Measurements from ENCODE around the gene SELENOM. TPM values are rescaled to one million over a fixed set of nuclear protein-coding genes. Genes with fewer than 3 reads are reported as not detected.

Gene SELENOM
- total RNA-seq, 1 donor from 2014 or later: 228 TPM

DNA sequence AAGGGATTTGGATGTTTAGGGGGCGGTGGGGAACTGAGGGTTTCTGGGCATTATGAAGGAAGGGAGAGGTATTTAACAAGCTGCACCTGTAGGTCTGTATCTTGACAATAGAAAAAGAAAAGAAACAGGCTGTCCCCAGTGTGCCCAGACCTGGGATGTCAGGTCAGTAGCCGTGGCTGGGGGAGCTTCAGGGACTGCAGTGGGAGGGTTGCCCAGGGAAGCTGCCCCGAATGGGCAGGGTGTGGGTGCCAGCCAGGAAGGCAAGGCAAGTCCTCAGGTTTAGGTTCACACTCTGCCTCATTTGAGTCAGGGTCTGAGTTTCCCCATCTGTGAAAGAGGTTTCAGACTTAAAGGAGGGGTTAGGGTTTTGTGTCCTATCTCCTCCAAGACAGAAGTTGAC is 16.9 kb upstream of the SELENOM start:
- Mint-ChIP-seq H3K27ac (ENCODE audit: unreplicated experiment) (no peak overlapping the region), H3K4me3 (ENCODE audit: unreplicated experiment) (no peak overlapping the region), H3K27me3 (ENCODE audit: low read depth) (no peaks in the 10 kb centered on the region), H3K9me3 (ENCODE audit: low read depth) (no peaks in the 10 kb centered on the region), H3K4me1 (ENCODE audit: low read depth) (peaks cover 14% of the 10 kb centered on the region), H3K36me3 (ENCODE audit: low read depth) (no peaks in the 10 kb centered on the region)
- TF ChIP-seq, protein P1, sequence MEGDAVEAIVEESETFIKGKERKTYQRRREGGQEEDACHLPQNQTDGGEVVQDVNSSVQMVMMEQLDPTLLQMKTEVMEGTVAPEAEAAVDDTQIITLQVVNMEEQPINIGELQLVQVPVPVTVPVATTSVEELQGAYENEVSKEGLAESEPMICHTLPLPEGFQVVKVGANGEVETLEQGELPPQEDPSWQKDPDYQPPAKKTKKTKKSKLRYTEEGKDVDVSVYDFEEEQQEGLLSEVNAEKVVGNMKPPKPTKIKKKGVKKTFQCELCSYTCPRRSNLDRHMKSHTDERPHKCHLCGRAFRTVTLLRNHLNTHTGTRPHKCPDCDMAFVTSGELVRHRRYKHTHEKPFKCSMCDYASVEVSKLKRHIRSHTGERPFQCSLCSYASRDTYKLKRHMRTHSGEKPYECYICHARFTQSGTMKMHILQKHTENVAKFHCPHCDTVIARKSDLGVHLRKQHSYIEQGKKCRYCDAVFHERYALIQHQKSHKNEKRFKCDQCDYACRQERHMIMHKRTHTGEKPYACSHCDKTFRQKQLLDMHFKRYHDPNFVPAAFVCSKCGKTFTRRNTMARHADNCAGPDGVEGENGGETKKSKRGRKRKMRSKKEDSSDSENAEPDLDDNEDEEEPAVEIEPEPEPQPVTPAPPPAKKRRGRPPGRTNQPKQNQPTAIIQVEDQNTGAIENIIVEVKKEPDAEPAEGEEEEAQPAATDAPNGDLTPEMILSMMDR (IDR thresholded peaks at IDR 0.05): no peak
- peak; percentile 55 for DNase-seq (ENCODE audit: low spot score)

- TF ChIP-seq, protein P1 (IDR thresholded peaks at IDR 0.05): no peak
Observed at GRCh38 chr22:31123292-31123602, 15.9 kb upstream of the SELENOM start.

DNA sequence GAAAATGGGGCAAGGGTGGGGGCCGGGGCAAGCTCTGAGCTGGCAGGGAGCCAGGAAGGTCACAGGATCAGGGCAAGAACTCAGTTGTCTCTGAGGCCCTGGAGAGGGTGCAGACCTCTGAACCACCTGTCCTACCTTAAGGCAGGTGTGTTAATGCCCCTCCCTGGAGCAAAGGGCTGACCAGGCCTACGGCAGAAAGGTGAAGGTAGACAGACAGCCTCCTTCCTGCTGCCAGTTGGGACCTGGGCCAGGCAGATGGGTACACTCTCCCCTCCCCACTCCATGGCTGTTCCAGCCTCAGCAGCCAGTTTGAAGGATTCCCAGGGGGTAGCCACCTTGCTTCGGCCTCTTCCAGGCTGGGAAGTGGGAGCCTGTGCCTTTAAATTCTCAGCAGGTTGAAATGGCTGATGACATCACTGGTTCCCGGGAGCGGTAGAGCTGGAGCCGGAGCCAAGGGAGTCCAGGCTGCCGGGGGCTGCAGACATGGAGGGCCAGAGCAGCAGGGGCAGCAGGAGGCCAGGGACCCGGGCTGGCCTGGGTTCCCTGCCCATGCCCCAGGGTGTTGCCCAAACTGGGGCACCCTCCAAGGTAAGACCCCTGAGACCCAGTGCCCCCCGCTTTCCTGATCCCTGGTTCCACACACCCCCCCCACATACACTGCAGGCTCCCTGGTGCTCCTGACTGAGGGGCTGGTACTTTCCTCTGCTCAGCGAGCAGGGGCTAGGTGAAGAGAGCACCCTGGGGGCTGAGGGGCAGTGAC is 15.3 kb upstream of the SELENOM start, which contains the start of gene INPP5J:
TSS of gene INPP5J (plus strand) at position 435 of the 760 bp plus-strand sequence. CDS start at position 484, 49 bp downstream.
- Mint-ChIP-seq H3K36me3 (ENCODE audit: low read depth) (no peaks in the 10 kb centered on the region), H3K9me3 (ENCODE audit: low read depth) (no peaks in the 10 kb centered on the region), H3K4me3 (ENCODE audit: unreplicated experiment) (peak within 1 kb of the TSS; percentile 76), H3K27ac (ENCODE audit: unreplicated experiment) (no peak within 1 kb of the TSS), H3K4me1 (ENCODE audit: low read depth) (peaks cover 14% of the 10 kb centered on the region), H3K27me3 (ENCODE audit: low read depth) (no peaks in the 10 kb centered on the region)
- DNase-seq (ENCODE audit: low spot score): peak; percentile 63
- TF ChIP-seq, protein P1 (IDR thresholded peaks at IDR 0.05): no peak

More at GRCh38 chr22:31123292-31123602, 15.9 kb upstream of the SELENOM start:
- H3K4me3 Mint-ChIP-seq (ENCODE audit: unreplicated experiment): peak overlapping the region; percentile 76
- H3K4me1 Mint-ChIP-seq (ENCODE audit: low read depth): peaks cover 14% of the 10 kb centered on the region
- no peaks in the 10 kb centered on the region for H3K27me3 Mint-ChIP-seq (ENCODE audit: low read depth)
- H3K27ac Mint-ChIP-seq (ENCODE audit: unreplicated experiment): no peak overlapping the region
- H3K36me3 Mint-ChIP-seq (ENCODE audit: low read depth): no peaks in the 10 kb centered on the region
- H3K9me3 Mint-ChIP-seq (ENCODE audit: low read depth): no peaks in the 10 kb centered on the region
- no peak for DNase-seq (ENCODE audit: low spot score)

DNA sequence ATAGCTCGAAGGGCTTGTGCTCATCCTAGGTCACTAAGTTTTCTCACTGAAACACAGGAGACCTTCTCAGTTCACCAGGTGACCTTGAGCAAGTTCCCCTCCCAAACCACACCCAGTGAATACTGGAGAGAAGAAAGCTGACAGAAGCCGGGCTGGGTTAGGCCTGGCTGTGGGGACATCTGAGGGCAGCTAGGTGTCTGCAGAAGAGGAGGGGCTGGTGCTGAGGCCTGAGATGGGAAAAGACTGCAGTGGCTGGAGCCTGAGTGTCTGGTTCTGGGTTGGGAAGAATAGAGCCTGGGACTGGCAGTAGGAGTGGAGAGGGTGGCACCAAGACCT is 14.8 kb upstream of the SELENOM start:
- TF ChIP-seq, protein P1 (IDR thresholded peaks at IDR 0.05): no peak
- DNase-seq (ENCODE audit: low spot score): no peak
- H3K9me3 Mint-ChIP-seq (ENCODE audit: low read depth): no peaks in the 10 kb centered on the region
- H3K27me3 Mint-ChIP-seq (ENCODE audit: low read depth): no peaks in the 10 kb centered on the region
- no peaks in the 10 kb centered on the region for H3K36me3 Mint-ChIP-seq (ENCODE audit: low read depth)
- H3K4me1 Mint-ChIP-seq (ENCODE audit: low read depth): peaks cover 14% of the 10 kb centered on the region
- no peak overlapping the region for H3K27ac Mint-ChIP-seq (ENCODE audit: unreplicated experiment)
- peak overlapping the region; percentile 37 for H3K4me3 Mint-ChIP-seq (ENCODE audit: unreplicated experiment)

- Mint-ChIP-seq H3K9me3 (ENCODE audit: low read depth) (no peaks in the 10 kb centered on the region), H3K4me3 (ENCODE audit: unreplicated experiment) (no peak overlapping the region), H3K4me1 (ENCODE audit: low read depth) (peaks cover 14% of the 10 kb centered on the region), H3K36me3 (ENCODE audit: low read depth) (no peaks in the 10 kb centered on the region), H3K27ac (ENCODE audit: unreplicated experiment) (no peak overlapping the region), H3K27me3 (ENCODE audit: low read depth) (no peaks in the 10 kb centered on the region)
- no peak for DNase-seq (ENCODE audit: low spot score)
- TF ChIP-seq, protein P1 (IDR thresholded peaks at IDR 0.05): no peak
Observed at GRCh38 chr22:31121403-31121802, 14.0 kb upstream of the SELENOM start.

Measured in chondrocyte (in vitro differentiated cells).